GM10266 (cell line): ENCODE data around the gene CTDNEP1.

Source experiments
- DNase-seq: peaks from one replicate; pipeline ENCODE4 v3.0.0; 2012; ENCODE audit errors: extremely low spot score
- CTCF ChIP-seq: IDR thresholded peaks from 2 replicates; pipeline ENCODE4 v1.5.1; 2012; ENCODE audit warnings: mild to moderate bottlenecking, low read depth; ENCODE audit not compliant: control insufficient read depth, insufficient read depth; ENCODE audit errors: missing control alignments

CTDNEP1 gene

GRCh38 chr17:7224110-7224509 lies 27.4 kb downstream of the CTDNEP1 start:
- DNase-seq, result no peak
- TF ChIP-seq CTCF, result no peak

- no peak for TF ChIP-seq CTCF
Measured at GRCh38 chr17:7223375-7223774, 28.2 kb downstream of the CTDNEP1 start.

GRCh38 chr17:7222972-7223292 lies 28.6 kb downstream of the CTDNEP1 start:
- no peak for TF ChIP-seq CTCF
- no peak for DNase-seq

More at GRCh38 chr17:7223375-7223774, 28.2 kb downstream of the CTDNEP1 start:
- DNase-seq, result no peak

GRCh38 chr17:7222093-7222971 lies 29.2 kb downstream of the CTDNEP1 start:
- DNase-seq, result no peak
- no peak for TF ChIP-seq CTCF

GRCh38 chr17:7221278-7222092 lies 30.0 kb downstream of the CTDNEP1 start:
- no peak for DNase-seq
- TF ChIP-seq CTCF, result no peak

- DNase-seq, result peak; percentile 74
- peak; percentile 64 for TF ChIP-seq CTCF
Measured at GRCh38 chr17:7220593-7221277, 30.8 kb downstream of the CTDNEP1 start.
